ENCODE data around the gene RNF151.

GRCh38 chr16:1991948-1992703 lies 25.5 kb downstream of the RNF151 start:
- TF ChIP-seq CTCF (IDR thresholded peaks at IDR 0.05; ENCODE audit: insufficient read depth, low read depth, low read length), result no peak
- no peak for TF ChIP-seq EZH2 (IDR thresholded peaks at IDR 0.05; ENCODE audit: insufficient read depth, low read length)

Data from astrocyte (in vitro differentiated cells and primary cell).